HUES48 (cell line): Measurements from ENCODE around the gene GNAI1.

ENCODE experiments used
- H3K27ac ChIP-seq: one replicate; pipeline ENCODE4 v1.7.0; 2013; ENCODE audit warnings: low read depth, low read length, inconsistent platforms
- H3K27me3 ChIP-seq: 2 replicates; pipeline ENCODE4 v1.6.1; 2013; ENCODE audit warnings: mild to moderate bottlenecking, low read length; ENCODE audit not compliant: control insufficient read depth, insufficient read depth
- H3K36me3 ChIP-seq: 2 replicates; pipeline ENCODE4 v1.6.1; 2013; ENCODE audit warnings: low read length; ENCODE audit not compliant: control insufficient read depth, insufficient read depth
- H3K4me1 ChIP-seq: 2 replicates; pipeline ENCODE4 v1.6.1; 2013; ENCODE audit warnings: mild to moderate bottlenecking, low read length; ENCODE audit not compliant: control insufficient read depth, insufficient read depth
- H3K4me3 ChIP-seq: 2 replicates; pipeline ENCODE4 v1.5.1; 2013; ENCODE audit warnings: mild to moderate bottlenecking, low read depth, low read length
- H3K9ac ChIP-seq: 2 replicates; pipeline ENCODE4 v1.6.1; 2013; ENCODE audit warnings: mild to moderate bottlenecking, low read depth, low read length, moderate library complexity
- H3K9me3 ChIP-seq: 2 replicates; pipeline ENCODE4 v1.6.1; 2013; ENCODE audit warnings: low read length; ENCODE audit not compliant: control insufficient read depth, insufficient read depth

The GNAI1 gene

DNA sequence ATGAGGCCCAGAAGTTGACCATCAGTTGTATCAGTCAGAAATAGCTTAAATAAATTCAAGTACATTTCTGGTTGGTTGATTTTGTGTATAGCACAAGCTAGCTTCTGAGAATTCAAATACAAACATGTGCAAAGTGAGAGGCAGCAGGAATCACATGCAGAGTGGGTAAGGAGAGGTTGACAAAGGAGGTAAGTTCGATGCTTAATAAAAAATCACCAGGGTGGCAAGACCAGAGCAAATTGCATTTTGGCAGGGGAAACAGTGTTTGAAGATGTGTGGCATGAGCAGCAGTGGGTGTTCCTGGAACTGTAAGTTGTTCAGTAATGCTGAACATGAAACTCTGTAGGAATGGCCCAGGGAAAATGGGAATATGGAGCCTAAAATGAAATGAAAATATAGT, 52.6 kb downstream of the GNAI1 start:
- no peaks in the 10 kb centered on the region for H3K9me3 ChIP-seq
- H3K36me3 ChIP-seq, result no peaks in the 10 kb centered on the region
- H3K27me3 ChIP-seq, result no peaks in the 10 kb centered on the region
- H3K27ac ChIP-seq, result no peak overlapping the region
- H3K4me3 ChIP-seq, result no peak overlapping the region
- H3K9ac ChIP-seq, result no peak overlapping the region
- H3K4me1 ChIP-seq, result peaks cover 56% of the 10 kb centered on the region

DNA sequence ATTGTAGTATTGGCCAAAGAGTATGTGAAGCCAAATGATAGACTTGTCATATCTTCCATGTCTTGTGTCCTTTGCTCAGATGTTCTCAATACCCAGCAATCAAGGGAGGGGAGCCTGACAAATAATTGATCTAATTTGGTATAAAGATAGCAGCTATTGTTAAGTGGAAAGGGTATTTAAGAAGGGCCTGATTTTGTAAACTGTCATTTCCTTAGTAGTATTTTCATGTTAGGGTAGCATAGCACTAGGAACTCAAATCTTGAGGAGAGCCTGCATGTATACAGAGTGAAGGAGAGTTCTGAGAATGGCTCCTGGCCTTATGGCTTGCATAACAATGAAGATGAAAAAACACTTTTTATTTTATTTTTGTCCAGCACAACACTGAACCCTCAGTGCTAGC, 53.1 kb downstream of the GNAI1 start:
- H3K27ac ChIP-seq, result no peak overlapping the region
- H3K4me1 ChIP-seq, result peaks cover 52% of the 10 kb centered on the region
- no peak overlapping the region for H3K4me3 ChIP-seq
- H3K36me3 ChIP-seq, result no peaks in the 10 kb centered on the region
- H3K9ac ChIP-seq, result no peak overlapping the region
- H3K9me3 ChIP-seq, result no peaks in the 10 kb centered on the region
- H3K27me3 ChIP-seq, result no peaks in the 10 kb centered on the region

DNA sequence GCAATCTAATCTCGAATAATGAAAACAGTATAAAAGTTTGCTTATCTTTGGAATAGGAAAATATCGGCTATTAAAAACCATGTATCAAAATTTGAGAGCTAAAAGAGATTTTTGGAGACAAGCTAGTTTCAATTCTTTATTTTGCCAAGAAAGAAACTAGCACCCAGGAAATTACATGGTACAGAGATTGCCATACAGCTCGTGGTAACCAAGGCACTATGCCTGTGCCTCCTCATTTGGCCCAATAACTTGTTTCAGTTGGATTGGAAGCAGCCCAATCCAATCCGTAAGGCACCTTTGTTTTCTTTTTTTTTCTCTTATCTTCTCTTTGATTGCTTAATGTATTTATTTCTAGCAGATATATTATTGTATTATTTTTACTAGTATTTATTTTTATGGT, 55.0 kb downstream of the GNAI1 start:
- no peak overlapping the region for H3K27ac ChIP-seq
- no peaks in the 10 kb centered on the region for H3K36me3 ChIP-seq

DNA sequence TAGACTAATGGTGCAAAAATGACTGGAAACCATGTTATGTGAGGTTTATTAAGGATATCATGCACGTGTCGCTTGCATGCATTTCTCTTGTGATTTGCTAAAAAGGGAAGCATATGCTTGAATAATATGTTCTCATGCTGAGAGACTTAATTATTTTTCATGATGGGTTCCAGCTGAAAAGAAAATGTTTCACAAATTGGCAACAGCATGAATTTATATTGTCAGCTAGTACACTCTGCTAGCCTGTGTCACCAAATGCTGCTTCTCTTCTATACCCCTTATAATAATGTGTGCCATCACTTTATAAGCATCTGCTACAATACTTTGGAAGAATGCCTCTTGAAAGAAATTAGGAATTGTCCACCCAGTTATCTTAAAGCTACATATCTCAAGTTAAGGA, 63.0 kb downstream of the GNAI1 start:
- H3K27me3 ChIP-seq, result no peaks in the 10 kb centered on the region
- H3K4me3 ChIP-seq, result no peak overlapping the region
- peaks cover 7% of the 10 kb centered on the region; the same call in 1 of the 2 replicates for H3K36me3 ChIP-seq
- H3K9me3 ChIP-seq, result no peaks in the 10 kb centered on the region
- H3K4me1 ChIP-seq, result peaks cover 18% of the 10 kb centered on the region
- H3K27ac ChIP-seq, result no peak overlapping the region
- H3K9ac ChIP-seq, result no peak overlapping the region

More for the DNA sequence above, 55.0 kb downstream of the GNAI1 start:
- no peaks in the 10 kb centered on the region for H3K9me3 ChIP-seq
- peaks cover 36% of the 10 kb centered on the region for H3K4me1 ChIP-seq
- H3K9ac ChIP-seq, result no peak overlapping the region
- H3K27me3 ChIP-seq, result no peaks in the 10 kb centered on the region
- H3K4me3 ChIP-seq, result no peak overlapping the region

DNA sequence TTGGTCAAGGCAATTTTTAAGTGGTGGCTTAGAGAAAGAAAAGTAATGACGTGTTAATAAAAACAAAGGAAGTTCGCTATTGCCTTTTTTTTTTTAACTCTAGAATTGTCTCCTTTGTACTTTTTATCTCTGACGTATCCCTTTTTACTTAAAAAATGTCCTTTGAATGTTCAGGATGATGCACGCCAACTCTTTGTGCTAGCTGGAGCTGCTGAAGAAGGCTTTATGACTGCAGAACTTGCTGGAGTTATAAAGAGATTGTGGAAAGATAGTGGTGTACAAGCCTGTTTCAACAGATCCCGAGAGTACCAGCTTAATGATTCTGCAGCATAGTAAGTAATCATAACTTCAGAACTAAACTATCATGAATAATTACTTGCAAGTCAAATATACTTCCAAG, 64.4 kb downstream of the GNAI1 start:
- no peak overlapping the region for H3K27ac ChIP-seq
- H3K4me3 ChIP-seq, result no peak overlapping the region
- H3K9me3 ChIP-seq, result no peaks in the 10 kb centered on the region
- H3K9ac ChIP-seq, result no peak overlapping the region
- peaks cover 18% of the 10 kb centered on the region for H3K4me1 ChIP-seq
- peaks cover 16% of the 10 kb centered on the region for H3K36me3 ChIP-seq
- H3K27me3 ChIP-seq, result no peaks in the 10 kb centered on the region

- H3K4me3 ChIP-seq, result no peak overlapping the region
- H3K36me3 ChIP-seq, result peaks cover 24% of the 10 kb centered on the region
- H3K4me1 ChIP-seq, result no peaks in the 10 kb centered on the region
- no peak overlapping the region for H3K9ac ChIP-seq
- no peaks in the 10 kb centered on the region for H3K9me3 ChIP-seq
- no peak overlapping the region for H3K27ac ChIP-seq
- H3K27me3 ChIP-seq, result no peaks in the 10 kb centered on the region
These were observed 69.8 kb downstream of the GNAI1 start for GRCh38 chr7:80204454-80204853.

GRCh38 chr7:80204919-80205318, 70.3 kb downstream of the GNAI1 start:
- Histone ChIP-seq H3K4me1 (no peaks in the 10 kb centered on the region), H3K27me3 (no peaks in the 10 kb centered on the region), H3K9ac (no peak overlapping the region), H3K27ac (no peak overlapping the region), H3K9me3 (no peaks in the 10 kb centered on the region), H3K4me3 (no peak overlapping the region), H3K36me3 (peaks cover 24% of the 10 kb centered on the region)

GRCh38 chr7:80206763-80207162, 72.1 kb downstream of the GNAI1 start:
- H3K9me3 ChIP-seq, result no peaks in the 10 kb centered on the region
- H3K27me3 ChIP-seq, result no peaks in the 10 kb centered on the region
- H3K4me3 ChIP-seq, result no peak overlapping the region
- H3K4me1 ChIP-seq, result no peaks in the 10 kb centered on the region
- no peak overlapping the region for H3K9ac ChIP-seq
- H3K27ac ChIP-seq, result no peak overlapping the region
- H3K36me3 ChIP-seq, result peaks cover 25% of the 10 kb centered on the region

DNA sequence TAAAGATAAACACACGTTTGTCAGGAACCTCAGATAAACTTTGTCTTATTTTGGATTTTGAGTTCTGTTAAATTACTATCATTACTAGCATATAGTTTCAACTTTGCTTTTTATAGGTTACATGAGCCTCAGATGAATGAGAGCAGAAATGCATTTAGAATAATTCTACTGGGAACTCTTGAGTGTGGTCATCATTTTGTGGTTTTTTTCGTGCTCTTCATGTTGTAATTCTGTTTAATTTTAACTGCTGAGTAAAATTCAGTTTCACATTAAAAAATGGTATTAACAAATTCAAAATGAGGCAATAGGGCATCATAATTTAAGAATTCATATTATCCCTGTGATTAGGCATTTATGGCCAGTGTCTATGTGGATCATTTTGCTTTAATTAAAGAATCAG, 72.9 kb downstream of the GNAI1 start:
- peaks cover 31% of the 10 kb centered on the region for H3K36me3 ChIP-seq
- no peaks in the 10 kb centered on the region for H3K9me3 ChIP-seq
- no peak overlapping the region for H3K9ac ChIP-seq
- no peaks in the 10 kb centered on the region for H3K4me1 ChIP-seq
- H3K27ac ChIP-seq, result no peak overlapping the region
- no peak overlapping the region for H3K4me3 ChIP-seq
- no peaks in the 10 kb centered on the region for H3K27me3 ChIP-seq

DNA sequence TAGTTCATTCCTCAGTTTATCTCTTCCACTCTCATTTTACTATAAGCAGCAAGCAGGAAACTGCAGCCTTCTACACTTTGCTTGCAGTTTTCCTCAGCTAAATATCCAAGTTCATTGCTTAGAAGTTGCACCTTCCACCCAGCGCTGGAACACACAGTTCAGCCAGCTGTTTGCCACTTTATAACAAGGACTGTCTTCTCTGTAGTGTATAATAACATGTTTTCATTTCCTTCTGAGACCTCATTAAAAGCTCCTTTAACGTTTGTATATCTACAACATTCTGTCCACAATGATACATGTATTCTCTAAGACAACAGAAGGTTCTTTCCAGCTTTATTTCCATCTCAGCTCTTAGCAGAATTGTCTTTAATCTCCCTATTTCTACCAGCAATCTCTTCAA, 74.1 kb downstream of the GNAI1 start:
- Histone ChIP-seq H3K4me1 (no peaks in the 10 kb centered on the region), H3K4me3 (no peak overlapping the region), H3K9me3 (no peaks in the 10 kb centered on the region), H3K9ac (no peak overlapping the region), H3K36me3 (peaks cover 38% of the 10 kb centered on the region), H3K27ac (no peak overlapping the region), H3K27me3 (no peaks in the 10 kb centered on the region)

DNA sequence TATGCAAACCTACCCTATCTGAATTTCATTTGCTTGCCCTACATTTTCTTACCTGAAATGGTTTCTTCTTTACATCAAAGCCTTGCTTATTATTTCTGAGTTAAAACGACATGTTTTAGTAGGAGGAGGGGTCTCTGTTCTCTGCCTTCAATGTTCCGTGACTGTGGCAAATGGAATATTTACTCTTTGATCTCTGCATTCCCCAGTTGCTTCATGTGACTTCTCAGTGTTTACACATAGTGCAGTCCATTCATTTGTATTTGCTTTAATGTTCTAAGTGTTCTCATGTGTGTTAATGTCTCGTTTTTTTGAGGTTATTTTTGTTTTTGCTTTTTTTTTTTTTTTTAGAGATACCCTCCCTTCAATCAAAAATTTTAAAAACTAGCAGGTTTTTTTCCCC, 75.8 kb downstream of the GNAI1 start:
- H3K36me3 ChIP-seq, result peaks cover 46% of the 10 kb centered on the region
- no peaks in the 10 kb centered on the region for H3K9me3 ChIP-seq
- no peaks in the 10 kb centered on the region for H3K4me1 ChIP-seq

GRCh38 chr7:80213814-80214213, 79.2 kb downstream of the GNAI1 start:
- Histone ChIP-seq H3K9ac (no peak overlapping the region), H3K4me1 (no peaks in the 10 kb centered on the region), H3K27me3 (no peaks in the 10 kb centered on the region), H3K27ac (no peak overlapping the region), H3K9me3 (no peaks in the 10 kb centered on the region), H3K36me3 (peaks cover 62% of the 10 kb centered on the region), H3K4me3 (no peak overlapping the region)

More for the DNA sequence above, 75.8 kb downstream of the GNAI1 start:
- Histone ChIP-seq H3K27ac (no peak overlapping the region), H3K4me3 (no peak overlapping the region), H3K27me3 (no peaks in the 10 kb centered on the region), H3K9ac (no peak overlapping the region)
